Peyer's patch (tissue), 4 donors: Measurements from ENCODE around the gene MUC6.

Source experiments
- POLR2A ChIP-seq, 2 donors: fragments of 450-650 bp; IDR thresholded peaks; one replicate each; pipeline ENCODE4 v1.5.1; 2017; ENCODE audit warnings: antibody characterized with exemption in 2 of 2, mild to moderate bottlenecking in 2 of 2, moderate library complexity in 2 of 2
- TF ChIP-seq, protein P1 (sequence below), 6 experiments: fragments of 450-650 bp in 4 of 6; fragments of 200-600 bp in 2 of 6; sonication (generic) in 1 of 6; IDR thresholded peaks; one replicate each; pipeline ENCODE4 v1.5.1; 2017 to 2019; ENCODE audit warnings: antibody characterized with exemption in 6 of 6, mild to moderate bottlenecking in 3 of 6, moderate library complexity in 1 of 6

GRCh38 chr11:1067812-1068496, 31.4 kb upstream of the MUC6 start:
- no peak for TF ChIP-seq POLR2A (IDR thresholded peaks at IDR 0.05)
- TF ChIP-seq, protein P1, sequence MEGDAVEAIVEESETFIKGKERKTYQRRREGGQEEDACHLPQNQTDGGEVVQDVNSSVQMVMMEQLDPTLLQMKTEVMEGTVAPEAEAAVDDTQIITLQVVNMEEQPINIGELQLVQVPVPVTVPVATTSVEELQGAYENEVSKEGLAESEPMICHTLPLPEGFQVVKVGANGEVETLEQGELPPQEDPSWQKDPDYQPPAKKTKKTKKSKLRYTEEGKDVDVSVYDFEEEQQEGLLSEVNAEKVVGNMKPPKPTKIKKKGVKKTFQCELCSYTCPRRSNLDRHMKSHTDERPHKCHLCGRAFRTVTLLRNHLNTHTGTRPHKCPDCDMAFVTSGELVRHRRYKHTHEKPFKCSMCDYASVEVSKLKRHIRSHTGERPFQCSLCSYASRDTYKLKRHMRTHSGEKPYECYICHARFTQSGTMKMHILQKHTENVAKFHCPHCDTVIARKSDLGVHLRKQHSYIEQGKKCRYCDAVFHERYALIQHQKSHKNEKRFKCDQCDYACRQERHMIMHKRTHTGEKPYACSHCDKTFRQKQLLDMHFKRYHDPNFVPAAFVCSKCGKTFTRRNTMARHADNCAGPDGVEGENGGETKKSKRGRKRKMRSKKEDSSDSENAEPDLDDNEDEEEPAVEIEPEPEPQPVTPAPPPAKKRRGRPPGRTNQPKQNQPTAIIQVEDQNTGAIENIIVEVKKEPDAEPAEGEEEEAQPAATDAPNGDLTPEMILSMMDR (IDR thresholded peaks at IDR 0.05) = no peak
